IPS DF 6.9 (cell line): ENCODE measurements around the gene RNF113A.
A peak's percentile ranks its signal among the peaks of the same experiment; 100 is the strongest.
"Not testable (repeated sequence)": the region's sequence is repeated elsewhere in the genome, so short reads cannot be mapped to it uniquely, and the experiment has no call there.

Experiments
- DNase-seq: peaks from one replicate; pipeline ENCODE4 v3.0.0-alpha.2; 2013; ENCODE audit warnings: low read depth, low spot score
- H3K27ac ChIP-seq: one replicate; pipeline ENCODE4 v1.5.1; 2013; ENCODE audit warnings: low read length, control low read depth
- H3K27me3 ChIP-seq: 2 replicates; pipeline ENCODE4 v1.6.1; 2013; ENCODE audit warnings: mild to moderate bottlenecking, low read length; ENCODE audit not compliant: control insufficient read depth, insufficient read depth
- H3K36me3 ChIP-seq: 2 replicates; pipeline ENCODE4 v1.6.1; 2013; ENCODE audit warnings: low read length; ENCODE audit not compliant: control insufficient read depth, insufficient read depth
- H3K4me1 ChIP-seq: 2 replicates; pipeline ENCODE4 v1.6.1; 2013; ENCODE audit warnings: low read length; ENCODE audit not compliant: control insufficient read depth, insufficient read depth
- H3K4me3 ChIP-seq: 2 replicates; pipeline ENCODE4 v1.5.1; 2013; ENCODE audit warnings: mild to moderate bottlenecking, low read length
- H3K9me3 ChIP-seq: 2 replicates; pipeline ENCODE4 v1.6.1; 2013; ENCODE audit warnings: low read length, inconsistent platforms; ENCODE audit not compliant: control insufficient read depth, insufficient read depth
- WGBS: extraction: QIAGEN DNeasy Blood & Tissue Kit; methylation state at CpG from one replicate; pipeline ENCODE4 v1.1.7; 2013; ENCODE audit warnings: mixed read lengths, missing lambda C conversion rate; ENCODE audit not compliant: insufficient read length, insufficient coverage; 5-methylcytosine and 5-hydroxymethylcytosine counted together

The RNF113A gene

GRCh38 chrX:119871599-119872395 lies at the start of gene RNF113A, which contains the start of gene NDUFA1:
Gene RNF113A, minus strand, starts transcription at chrX:119871733. Its CDS starts 120 bp downstream, at chrX:119871613.
Gene NDUFA1, plus strand, starts transcription at chrX:119871832. Its CDS starts 80 bp downstream, at chrX:119871912.
- Histone ChIP-seq H3K4me1 (no peaks in the 10 kb centered on the region), H3K4me3 (peak within 1 kb of the TSS; percentile 97), H3K27me3 (no peaks in the 10 kb centered on the region), H3K27ac (no peak within 1 kb of the TSS), H3K9me3 (no peaks in the 10 kb centered on the region), H3K36me3 (no peaks in the 10 kb centered on the region)
- no peak for DNase-seq
- WGBS: no CpG with 5 or more reads among the region's 62 CpGs

GRCh38 chrX:119919835-119920585 lies 48.5 kb upstream of the RNF113A start:
- no peak overlapping the region for H3K27ac ChIP-seq
- no peaks in the 10 kb centered on the region for H3K36me3 ChIP-seq
- no peaks in the 10 kb centered on the region for H3K27me3 ChIP-seq
- WGBS: no CpG with 5 or more reads among the region's 5 CpGs
- no peaks in the 10 kb centered on the region for H3K9me3 ChIP-seq
- no peak for DNase-seq
- no peaks in the 10 kb centered on the region for H3K4me1 ChIP-seq
- no peak overlapping the region for H3K4me3 ChIP-seq

- Histone ChIP-seq H3K4me1 (no peaks in the 10 kb centered on the region), H3K36me3 (no peaks in the 10 kb centered on the region), H3K27me3 (no peaks in the 10 kb centered on the region), H3K27ac (no peak overlapping the region), H3K9me3 (no peaks in the 10 kb centered on the region), H3K4me3 (no peak overlapping the region)
- WGBS: no CpG with 5 or more reads among the region's 2 CpGs
- no peak for DNase-seq
These were observed 46.3 kb upstream of the RNF113A start for GRCh38 chrX:119917877-119918276.

- H3K36me3 ChIP-seq: no peaks in the 10 kb centered on the region
- no peaks in the 10 kb centered on the region for H3K9me3 ChIP-seq
- no peak overlapping the region for H3K4me3 ChIP-seq
- no CpG with 5 or more reads among the region's 5 CpGs for WGBS
- DNase-seq: no peak
- no peak overlapping the region for H3K27ac ChIP-seq
- H3K27me3 ChIP-seq: no peaks in the 10 kb centered on the region
- H3K4me1 ChIP-seq: no peaks in the 10 kb centered on the region
These were observed 44.8 kb upstream of the RNF113A start for GRCh38 chrX:119916310-119916709.

GRCh38 chrX:119900976-119901375 lies 29.4 kb upstream of the RNF113A start:
- DNase-seq: no peak
- H3K4me3 ChIP-seq: no peak overlapping the region
- H3K27me3 ChIP-seq: no peaks in the 10 kb centered on the region
- no peaks in the 10 kb centered on the region for H3K4me1 ChIP-seq
- no CpG with 5 or more reads among the region's 1 CpG for WGBS
- no peaks in the 10 kb centered on the region for H3K9me3 ChIP-seq
- no peaks in the 10 kb centered on the region for H3K36me3 ChIP-seq
- no peak overlapping the region for H3K27ac ChIP-seq

- no peaks in the 10 kb centered on the region for H3K9me3 ChIP-seq
- DNase-seq: no peak
- no peaks in the 10 kb centered on the region for H3K4me1 ChIP-seq
- no peaks in the 10 kb centered on the region for H3K27me3 ChIP-seq
- no CpG with 5 or more reads among the region's 2 CpGs for WGBS
- no peaks in the 10 kb centered on the region for H3K36me3 ChIP-seq
- no peak overlapping the region for H3K4me3 ChIP-seq
- no peak overlapping the region for H3K27ac ChIP-seq
These were observed 27.6 kb upstream of the RNF113A start for GRCh38 chrX:119899125-119899524.

GRCh38 chrX:119895843-119896326 lies 24.4 kb upstream of the RNF113A start, which contains the start of gene AKAP14:
Gene AKAP14, plus strand, starts transcription at chrX:119895893. Its CDS starts 7,331 bp downstream, at chrX:119903224.
- H3K9me3 ChIP-seq: no peaks in the 10 kb centered on the region
- H3K4me1 ChIP-seq: no peaks in the 10 kb centered on the region
- no peak within 1 kb of the TSS for H3K4me3 ChIP-seq
- no peaks in the 10 kb centered on the region for H3K27me3 ChIP-seq
- H3K27ac ChIP-seq: no peak within 1 kb of the TSS
- H3K36me3 ChIP-seq: no peaks in the 10 kb centered on the region
- no peak for DNase-seq
- no CpG with 5 or more reads among the region's 4 CpGs for WGBS

GRCh38 chrX:119891961-119892692 lies 20.6 kb upstream of the RNF113A start:
- not testable (repeated sequence) for H3K27ac ChIP-seq, H3K27me3 ChIP-seq, H3K9me3 ChIP-seq, H3K36me3 ChIP-seq, DNase-seq, H3K4me3 ChIP-seq, H3K4me1 ChIP-seq
- WGBS: no CpG with 5 or more reads among the region's 16 CpGs

- H3K27me3 ChIP-seq, DNase-seq, H3K4me3 ChIP-seq, H3K4me1 ChIP-seq, H3K36me3 ChIP-seq, H3K27ac ChIP-seq, H3K9me3 ChIP-seq: not testable (repeated sequence)
- no CpG with 5 or more reads among the region's 36 CpGs for WGBS
These were observed 19.1 kb upstream of the RNF113A start for GRCh38 chrX:119890626-119891025.
